ENCODE data around the gene UBE3D. TPM values are rescaled to one million over a fixed set of nuclear protein-coding genes. Genes with fewer than 3 reads are reported as not detected.

Gene UBE3D
- total RNA-seq, 1 donor from 2014 or later, result 0.21 TPM

GRCh38 chr6:82984720-82985119 lies 80.9 kb downstream of the UBE3D start:
- DNase-seq (ENCODE audit: low spot score in 2 of 2), result no peak
- Histone ChIP-seq H3K4me3 (no peak overlapping the region), H3K9me3 (no peaks in the 10 kb centered on the region), H3K4me1 (no peaks in the 10 kb centered on the region), H3K36me3 (no peaks in the 10 kb centered on the region), H3K27ac (no peak overlapping the region), H3K27me3 (no peaks in the 10 kb centered on the region)
- no peak for TF ChIP-seq CTCF (IDR thresholded peaks at IDR 0.05)
- intact Hi-C loops (cut with DNase I), result no loop called here

- no peak for DNase-seq (ENCODE audit: low spot score in 2 of 2)
- TF ChIP-seq CTCF (IDR thresholded peaks at IDR 0.05), result no peak
- H3K27ac ChIP-seq, result no peak overlapping the region
- H3K4me1 ChIP-seq, result no peaks in the 10 kb centered on the region
- no peak overlapping the region for H3K4me3 ChIP-seq
- no peaks in the 10 kb centered on the region for H3K9me3 ChIP-seq
- no peaks in the 10 kb centered on the region for H3K36me3 ChIP-seq
- no peaks in the 10 kb centered on the region for H3K27me3 ChIP-seq
- intact Hi-C loops (cut with DNase I), result no loop called here
These were observed 85.6 kb downstream of the UBE3D start for GRCh38 chr6:82980086-82980485.

GRCh38 chr6:82979657-82980056 lies 86.0 kb downstream of the UBE3D start:
- no peak for DNase-seq (ENCODE audit: low spot score in 2 of 2)
- intact Hi-C loops (cut with DNase I), result no loop called here
- no peak overlapping the region for H3K4me3 ChIP-seq
- TF ChIP-seq CTCF (IDR thresholded peaks at IDR 0.05), result no peak
- no peaks in the 10 kb centered on the region for H3K9me3 ChIP-seq
- no peaks in the 10 kb centered on the region for H3K4me1 ChIP-seq
- H3K36me3 ChIP-seq, result no peaks in the 10 kb centered on the region
- no peaks in the 10 kb centered on the region for H3K27me3 ChIP-seq
- no peak overlapping the region for H3K27ac ChIP-seq

GRCh38 chr6:82978362-82978945 lies 87.2 kb downstream of the UBE3D start:
- H3K9me3 ChIP-seq, result no peaks in the 10 kb centered on the region
- H3K4me3 ChIP-seq, result no peak overlapping the region
- no peaks in the 10 kb centered on the region for H3K36me3 ChIP-seq
- TF ChIP-seq CTCF (IDR thresholded peaks at IDR 0.05), result no peak
- no peak overlapping the region for H3K27ac ChIP-seq
- intact Hi-C loops (cut with DNase I), result no loop called here
- no peak for DNase-seq (ENCODE audit: low spot score in 2 of 2)
- H3K27me3 ChIP-seq, result no peaks in the 10 kb centered on the region
- H3K4me1 ChIP-seq, result no peaks in the 10 kb centered on the region

- H3K9me3 ChIP-seq, result no peaks in the 10 kb centered on the region
- no peaks in the 10 kb centered on the region for H3K27me3 ChIP-seq
- no peaks in the 10 kb centered on the region for H3K4me1 ChIP-seq
- no peak for DNase-seq (ENCODE audit: low spot score in 2 of 2)
- no peaks in the 10 kb centered on the region for H3K36me3 ChIP-seq
- TF ChIP-seq CTCF (IDR thresholded peaks at IDR 0.05), result no peak
- intact Hi-C loops (cut with DNase I), result no loop called here
- no peak overlapping the region for H3K4me3 ChIP-seq
- no peak overlapping the region for H3K27ac ChIP-seq
These were observed 89.5 kb downstream of the UBE3D start for GRCh38 chr6:82976179-82976578.

All from ascending aorta (tissue), 2 donors.